AG20443 (cell line): Measurements from ENCODE around the gene SPOCK1.

Experiments
- DNase-seq: peaks from one replicate; pipeline ENCODE4 v3.0.0; 2012; ENCODE audit warnings: low spot score, mixed read lengths

SPOCK1 gene

DNA sequence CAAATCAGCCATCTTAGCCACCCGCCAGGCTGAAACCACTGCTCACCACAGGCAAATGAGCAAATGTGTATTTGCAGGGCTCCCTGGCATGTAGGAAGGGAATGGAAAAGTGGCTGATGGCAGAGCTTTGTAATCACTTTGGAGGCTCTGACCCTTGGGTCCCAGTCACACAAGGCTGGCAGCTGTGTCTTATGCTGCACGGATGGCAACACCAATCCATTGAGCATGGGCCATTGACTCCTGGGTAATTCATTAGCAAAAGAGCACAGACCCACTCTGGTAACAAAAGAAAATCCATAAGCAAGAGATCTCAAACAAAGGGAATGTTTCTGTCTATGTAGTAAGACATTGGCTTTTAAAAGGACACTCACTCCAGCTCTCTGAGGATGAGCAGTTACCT is 57.6 kb downstream of the SPOCK1 start:
- DNase-seq: no peak

GRCh38 chr5:137440795-137441194 is 58.3 kb downstream of the SPOCK1 start:
- DNase-seq: no peak

DNA sequence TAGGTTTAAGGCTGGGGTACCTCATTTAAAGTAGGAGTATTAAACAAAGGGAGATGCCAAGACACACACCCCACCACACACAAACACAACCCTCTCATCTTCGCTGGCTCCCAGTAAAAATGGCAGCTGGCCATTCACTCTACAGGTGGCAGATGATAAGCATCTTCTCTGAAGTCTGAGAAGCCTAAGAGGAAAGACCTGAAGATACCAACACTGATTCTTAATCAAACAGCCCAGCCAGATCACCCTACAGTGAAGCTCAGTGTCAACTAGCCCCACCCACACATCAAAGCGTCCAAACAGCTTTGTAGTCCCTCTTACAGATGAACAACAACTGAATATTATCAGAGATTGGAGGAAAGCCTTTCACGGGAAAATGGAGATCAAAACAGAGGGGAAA is 59.5 kb downstream of the SPOCK1 start:
- no peak for DNase-seq

DNA sequence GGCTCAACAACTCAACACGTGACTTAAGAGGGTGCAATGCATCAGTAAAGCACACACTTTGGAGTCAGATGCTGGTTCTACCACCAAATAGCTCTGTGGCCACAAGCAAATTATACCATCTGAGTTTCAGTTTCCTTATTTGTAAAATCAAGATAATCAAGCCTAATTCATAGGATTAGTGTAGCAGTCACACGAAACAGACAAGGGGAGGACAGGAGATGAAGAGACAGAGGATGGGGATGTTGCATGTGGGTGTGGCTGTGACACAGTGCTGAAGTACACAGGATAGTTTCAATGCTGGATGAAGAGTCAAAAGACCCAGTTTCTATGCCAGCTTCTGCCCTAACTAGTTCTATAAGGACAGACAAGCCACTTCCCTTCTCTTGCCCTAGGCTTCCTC is 60.2 kb downstream of the SPOCK1 start:
- DNase-seq: no peak

GRCh38 chr5:137437774-137438173 is 61.4 kb downstream of the SPOCK1 start:
- DNase-seq: no peak

GRCh38 chr5:137433539-137433938 is 65.6 kb downstream of the SPOCK1 start:
- DNase-seq: no peak

- no peak for DNase-seq
Observed at GRCh38 chr5:137432376-137432775, 66.8 kb downstream of the SPOCK1 start.

DNA sequence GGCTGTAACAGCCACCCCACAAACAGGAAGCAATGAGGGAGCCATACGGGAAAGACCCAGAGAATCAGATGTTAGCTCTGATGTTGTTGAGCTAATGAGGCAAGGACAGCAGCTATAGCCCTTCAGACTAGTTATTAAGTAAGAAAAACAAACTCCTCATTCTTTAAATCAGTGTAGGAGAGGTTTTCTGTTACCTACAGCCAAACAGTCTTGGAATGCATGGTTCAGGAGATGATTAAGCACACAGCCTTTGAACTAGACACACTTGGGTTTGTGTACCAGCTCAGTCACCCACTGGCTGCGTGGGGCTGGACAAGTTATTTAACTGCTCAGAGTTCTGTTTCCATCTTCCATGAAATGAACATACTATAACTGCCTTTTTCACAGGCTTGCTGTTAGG is 68.1 kb downstream of the SPOCK1 start:
- no peak for DNase-seq

DNA sequence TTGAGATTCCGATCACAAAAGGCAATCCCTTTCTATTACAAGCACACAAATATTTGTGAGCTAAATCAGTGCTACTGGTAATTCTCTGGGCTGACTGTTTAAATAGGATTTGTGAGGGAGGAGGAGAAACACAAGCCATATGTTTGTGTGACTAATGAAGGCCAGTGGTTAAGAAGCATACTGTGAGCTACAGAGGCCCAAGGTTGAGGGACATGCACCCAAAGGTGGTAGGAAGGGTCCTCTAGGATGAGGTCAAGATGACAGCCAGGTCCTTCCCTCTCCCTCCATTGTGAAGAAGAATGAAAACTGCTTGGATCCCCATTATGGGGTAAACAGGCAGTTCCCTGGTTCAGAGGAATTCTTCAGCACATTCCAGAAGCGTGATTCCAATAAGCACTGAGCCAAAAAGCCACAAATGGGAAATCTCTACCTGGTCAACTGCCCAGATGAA is 83.9 kb downstream of the SPOCK1 start:
- DNase-seq: peak; percentile 61

DNA sequence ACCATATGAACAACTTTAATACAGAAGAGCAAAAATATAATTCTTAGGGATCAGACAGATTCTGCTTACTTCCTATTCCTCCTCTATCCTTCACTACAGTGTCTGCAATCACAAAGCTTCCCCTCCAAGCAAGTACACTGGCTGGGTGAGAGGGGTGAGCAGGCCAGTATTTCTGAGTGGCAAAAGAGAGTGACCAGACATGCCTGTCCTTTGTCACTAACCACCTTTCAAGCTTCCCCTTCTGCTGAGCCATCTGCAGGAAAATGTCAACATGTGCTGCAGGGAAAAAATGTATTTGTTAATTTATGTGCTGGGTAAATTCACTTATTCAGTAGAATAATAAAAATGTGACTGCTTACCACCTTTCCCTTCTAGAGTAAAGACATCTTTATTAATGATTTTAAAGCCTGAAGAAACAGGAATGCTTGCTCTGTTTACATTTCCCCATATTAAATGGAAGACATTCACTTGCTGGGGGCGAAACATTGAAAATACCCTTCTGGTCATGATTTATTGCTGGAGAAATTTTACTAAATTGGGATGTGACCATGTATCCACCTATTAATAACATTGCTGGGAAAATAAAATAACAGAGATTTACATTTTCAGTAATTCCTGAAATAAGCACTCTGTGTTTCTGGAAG is 84.9 kb downstream of the SPOCK1 start:
- DNase-seq: no peak

- no peak for DNase-seq
Observed at GRCh38 chr5:137412136-137412535, 87.0 kb downstream of the SPOCK1 start.

- no peak for DNase-seq
Observed at GRCh38 chr5:137410234-137411010, 88.7 kb downstream of the SPOCK1 start.

DNA sequence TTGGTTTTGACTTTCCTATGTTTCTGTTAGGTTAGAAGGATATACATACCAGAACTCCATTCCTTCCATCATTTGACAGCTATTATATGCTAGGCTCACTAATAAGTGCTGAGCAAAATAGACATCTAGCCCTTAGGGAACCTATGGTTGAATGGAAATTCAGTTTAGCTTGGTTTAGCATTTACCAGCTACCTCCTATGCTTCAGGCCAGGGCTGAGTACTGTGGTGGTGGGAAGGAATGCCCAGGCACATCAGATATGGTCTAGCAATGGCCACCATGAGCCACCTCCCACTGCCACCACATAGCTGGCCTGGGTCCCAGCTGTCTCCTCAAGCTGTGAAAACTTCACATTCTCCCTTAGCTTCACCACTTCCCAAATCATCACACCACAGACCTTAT is 89.4 kb downstream of the SPOCK1 start:
- no peak for DNase-seq

DNA sequence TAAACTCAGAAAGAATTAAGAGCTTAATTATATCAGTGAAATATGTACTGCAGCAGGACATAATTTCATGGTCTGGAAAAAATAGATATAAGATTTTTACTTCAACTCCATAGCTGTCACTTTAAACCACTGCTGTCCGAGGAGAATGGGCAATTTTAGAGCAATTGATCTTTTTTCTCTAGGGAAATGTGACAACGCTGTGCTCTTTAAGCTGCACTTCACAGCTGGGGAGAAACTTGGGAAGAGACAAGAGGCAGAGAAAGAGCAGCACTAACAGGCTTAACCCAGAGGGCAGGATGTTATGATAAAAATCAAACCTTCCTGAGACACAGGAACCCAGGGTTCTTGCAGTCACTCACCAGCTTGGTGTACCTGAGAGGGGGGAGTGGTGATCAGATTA is 92.0 kb downstream of the SPOCK1 start:
- no peak for DNase-seq

DNA sequence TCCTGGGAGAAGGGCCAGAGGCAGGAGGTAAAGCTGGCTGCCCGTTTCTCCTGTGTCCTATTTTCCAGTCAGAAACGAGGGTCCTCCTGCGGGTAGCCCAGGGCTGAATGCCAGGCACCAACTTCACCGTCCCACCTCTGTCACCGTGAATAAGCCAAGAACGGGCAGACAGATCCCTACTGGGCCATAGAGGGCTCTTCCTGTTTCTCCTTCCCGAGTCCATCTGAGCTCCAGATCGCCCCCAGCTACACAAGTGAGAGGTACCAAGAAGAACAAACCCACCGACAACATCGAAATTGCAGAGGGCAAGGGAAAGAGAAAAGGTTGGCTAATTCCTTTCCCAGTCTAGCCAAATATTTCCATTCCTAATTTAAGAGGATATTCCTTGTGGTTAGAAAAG is 93.7 kb downstream of the SPOCK1 start:
- no peak for DNase-seq

GRCh38 chr5:137403869-137404268 is 95.3 kb downstream of the SPOCK1 start:
- DNase-seq: no peak

- DNase-seq: no peak
Observed at GRCh38 chr5:137402436-137403187, 96.5 kb downstream of the SPOCK1 start.

DNA sequence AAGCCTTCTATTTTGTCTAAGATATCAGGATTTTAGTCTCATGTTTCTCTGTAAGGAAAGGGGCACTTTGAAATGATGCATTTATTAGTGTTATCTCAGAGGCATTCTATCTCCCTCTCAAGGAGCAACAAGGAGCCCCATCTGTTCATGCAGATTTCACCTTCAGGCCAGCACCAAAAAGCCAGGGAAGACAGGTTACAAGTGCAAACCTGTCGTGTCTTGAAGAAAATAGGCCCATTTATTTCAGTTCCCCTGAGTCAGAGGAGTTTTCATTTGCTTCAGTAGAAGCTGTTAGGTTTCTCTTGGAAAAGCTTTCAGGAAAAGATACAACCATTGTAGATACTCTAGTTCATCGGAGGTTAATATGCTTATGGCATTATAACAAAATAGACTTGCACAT is 97.2 kb downstream of the SPOCK1 start:
- DNase-seq: no peak

DNA sequence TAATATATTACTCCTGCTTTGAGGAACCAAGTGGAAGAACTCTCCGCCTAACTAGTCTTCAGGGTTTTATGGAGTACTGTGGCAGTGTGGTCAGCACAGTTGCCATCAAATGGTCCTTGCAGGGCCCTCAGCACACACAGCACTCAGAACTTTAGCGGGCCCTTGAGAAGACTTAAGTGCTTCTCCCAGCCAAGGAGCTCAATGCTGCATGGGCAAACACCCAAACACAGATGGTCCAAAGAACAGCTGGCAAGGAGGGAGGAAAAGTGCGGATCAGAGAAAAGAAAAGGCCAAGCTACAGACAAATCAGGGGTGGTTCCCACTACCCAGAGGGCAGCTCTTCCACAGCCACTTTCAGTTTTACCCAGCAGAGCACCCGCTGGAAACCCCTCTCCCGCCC is 98.6 kb downstream of the SPOCK1 start:
- DNase-seq: no peak

DNA sequence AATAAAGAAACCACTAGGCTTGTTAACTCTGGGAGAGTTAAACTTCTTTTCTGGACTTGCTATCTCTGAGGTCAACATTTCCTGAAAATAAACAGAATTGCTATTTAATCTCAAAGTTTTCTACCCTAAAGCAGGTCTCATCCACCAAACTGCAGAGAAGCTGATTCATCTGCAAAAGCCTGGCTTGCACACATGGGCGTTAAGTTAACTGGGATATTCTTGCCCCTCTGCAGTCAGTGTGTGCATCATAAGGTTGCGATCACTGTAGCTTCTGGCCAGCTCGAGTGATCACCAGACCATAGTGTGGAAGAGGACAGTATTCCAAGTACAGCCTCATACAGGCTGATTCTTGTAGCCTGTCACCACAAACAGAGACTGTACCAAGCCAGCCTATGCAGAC is 99.2 kb downstream of the SPOCK1 start:
- DNase-seq: no peak

DNA sequence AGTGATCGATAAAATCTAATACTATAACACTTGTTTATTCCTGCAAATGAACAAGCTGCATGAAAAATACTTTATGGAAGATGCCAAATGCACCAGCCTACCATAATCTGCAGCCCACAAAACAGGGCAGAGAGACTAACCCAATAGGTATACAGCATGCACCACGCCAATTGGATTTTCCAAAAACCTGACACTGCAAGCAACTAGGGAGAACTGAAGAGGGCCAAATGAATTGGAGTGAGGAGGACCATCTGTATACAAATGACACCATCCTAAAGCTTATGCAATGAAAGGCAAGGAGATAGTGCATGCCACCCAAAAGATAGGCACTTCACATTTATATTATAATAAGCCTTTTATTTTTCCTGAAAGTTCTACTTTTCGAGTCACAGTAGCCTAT is 100.4 kb downstream of the SPOCK1 start:
- DNase-seq: no peak

DNA sequence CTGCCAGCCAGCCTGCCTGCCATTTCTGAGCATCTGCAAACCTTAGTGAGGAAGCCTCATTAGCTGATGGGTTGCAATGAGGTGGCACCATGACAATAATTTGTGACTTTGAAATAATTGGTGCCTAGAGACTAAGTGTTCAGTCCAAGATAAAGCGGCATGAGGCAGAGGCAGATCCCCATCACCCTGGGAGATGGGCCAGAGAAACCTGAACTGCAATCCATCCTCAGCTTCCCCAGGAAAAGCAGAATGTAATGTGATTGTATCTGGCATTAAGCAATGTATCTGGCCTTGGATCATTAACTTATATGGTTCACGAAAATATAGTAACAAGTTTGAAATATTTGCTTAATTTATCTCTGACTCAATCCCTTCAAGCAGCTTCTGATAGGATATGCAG is 101.0 kb downstream of the SPOCK1 start:
- DNase-seq: no peak
